ENCODE measurements around the gene CDK13.

Gene CDK13

DNA sequence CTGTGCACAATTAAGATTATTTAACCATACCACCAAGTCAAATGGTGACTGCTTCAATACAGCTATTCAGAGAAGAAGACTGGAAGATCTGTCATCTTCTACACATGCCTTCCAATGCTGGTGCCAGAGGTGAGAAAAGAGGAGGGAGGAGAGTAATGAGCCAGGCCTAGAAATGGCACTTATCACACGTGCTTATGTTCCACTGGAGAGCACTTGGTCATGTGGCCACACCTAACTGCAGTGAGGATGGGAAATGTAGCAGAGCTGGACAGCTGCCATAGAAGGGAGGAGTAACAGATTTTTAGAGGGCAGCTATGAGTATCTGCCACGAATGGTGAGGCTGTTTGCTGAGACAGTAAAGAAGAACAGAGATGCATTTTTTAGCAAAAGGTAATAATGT, 107.2 kb downstream of the CDK13 start:
- TF ChIP-seq EGR1 (IDR thresholded peaks at IDR 0.05) (no peak), NFIC (IDR thresholded peaks at IDR 0.05) (no peak)
- TF ChIP-seq, protein P1, sequence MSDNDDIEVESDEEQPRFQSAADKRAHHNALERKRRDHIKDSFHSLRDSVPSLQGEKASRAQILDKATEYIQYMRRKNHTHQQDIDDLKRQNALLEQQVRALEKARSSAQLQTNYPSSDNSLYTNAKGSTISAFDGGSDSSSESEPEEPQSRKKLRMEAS (IDR thresholded peaks at IDR 0.05), result peak; percentile 62
- TF ChIP-seq, protein P2, sequence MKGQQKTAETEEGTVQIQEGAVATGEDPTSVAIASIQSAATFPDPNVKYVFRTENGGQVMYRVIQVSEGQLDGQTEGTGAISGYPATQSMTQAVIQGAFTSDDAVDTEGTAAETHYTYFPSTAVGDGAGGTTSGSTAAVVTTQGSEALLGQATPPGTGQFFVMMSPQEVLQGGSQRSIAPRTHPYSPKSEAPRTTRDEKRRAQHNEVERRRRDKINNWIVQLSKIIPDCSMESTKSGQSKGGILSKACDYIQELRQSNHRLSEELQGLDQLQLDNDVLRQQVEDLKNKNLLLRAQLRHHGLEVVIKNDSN (IDR thresholded peaks at IDR 0.05), result peak; percentile 75

DNA sequence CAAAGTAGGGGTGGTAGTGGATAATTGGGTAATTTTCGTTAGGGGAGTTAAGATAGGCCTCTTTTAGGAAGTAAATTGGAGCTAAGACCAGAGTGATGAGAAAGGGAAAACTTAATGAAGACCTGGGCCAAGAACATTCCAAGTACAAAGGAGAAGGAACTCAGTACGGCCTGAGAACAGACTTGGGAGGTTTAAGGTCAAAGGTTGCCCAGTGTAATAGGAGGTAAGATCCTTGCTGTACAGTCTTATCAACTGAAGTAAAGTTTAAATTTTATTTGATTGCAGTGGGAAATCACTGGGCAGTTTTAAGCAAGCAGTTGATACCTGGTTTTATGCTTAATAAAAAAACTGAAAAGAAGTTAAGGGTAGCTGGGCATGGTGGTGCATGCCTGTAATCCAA, 108.0 kb downstream of the CDK13 start:
- TF ChIP-seq, protein P3, sequence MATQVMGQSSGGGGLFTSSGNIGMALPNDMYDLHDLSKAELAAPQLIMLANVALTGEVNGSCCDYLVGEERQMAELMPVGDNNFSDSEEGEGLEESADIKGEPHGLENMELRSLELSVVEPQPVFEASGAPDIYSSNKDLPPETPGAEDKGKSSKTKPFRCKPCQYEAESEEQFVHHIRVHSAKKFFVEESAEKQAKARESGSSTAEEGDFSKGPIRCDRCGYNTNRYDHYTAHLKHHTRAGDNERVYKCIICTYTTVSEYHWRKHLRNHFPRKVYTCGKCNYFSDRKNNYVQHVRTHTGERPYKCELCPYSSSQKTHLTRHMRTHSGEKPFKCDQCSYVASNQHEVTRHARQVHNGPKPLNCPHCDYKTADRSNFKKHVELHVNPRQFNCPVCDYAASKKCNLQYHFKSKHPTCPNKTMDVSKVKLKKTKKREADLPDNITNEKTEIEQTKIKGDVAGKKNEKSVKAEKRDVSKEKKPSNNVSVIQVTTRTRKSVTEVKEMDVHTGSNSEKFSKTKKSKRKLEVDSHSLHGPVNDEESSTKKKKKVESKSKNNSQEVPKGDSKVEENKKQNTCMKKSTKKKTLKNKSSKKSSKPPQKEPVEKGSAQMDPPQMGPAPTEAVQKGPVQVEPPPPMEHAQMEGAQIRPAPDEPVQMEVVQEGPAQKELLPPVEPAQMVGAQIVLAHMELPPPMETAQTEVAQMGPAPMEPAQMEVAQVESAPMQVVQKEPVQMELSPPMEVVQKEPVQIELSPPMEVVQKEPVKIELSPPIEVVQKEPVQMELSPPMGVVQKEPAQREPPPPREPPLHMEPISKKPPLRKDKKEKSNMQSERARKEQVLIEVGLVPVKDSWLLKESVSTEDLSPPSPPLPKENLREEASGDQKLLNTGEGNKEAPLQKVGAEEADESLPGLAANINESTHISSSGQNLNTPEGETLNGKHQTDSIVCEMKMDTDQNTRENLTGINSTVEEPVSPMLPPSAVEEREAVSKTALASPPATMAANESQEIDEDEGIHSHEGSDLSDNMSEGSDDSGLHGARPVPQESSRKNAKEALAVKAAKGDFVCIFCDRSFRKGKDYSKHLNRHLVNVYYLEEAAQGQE (IDR thresholded peaks at IDR 0.05; ENCODE audit: low read depth), result no peak
- TF ChIP-seq TAF1 (IDR thresholded peaks at IDR 0.05; ENCODE audit: low read depth) (no peak), ZBTB7A (IDR thresholded peaks at IDR 0.05; ENCODE audit: low read depth) (no peak), CEBPB (IDR thresholded peaks at IDR 0.05) (no peak), TEAD4 (IDR thresholded peaks at IDR 0.05) (no peak)

DNA sequence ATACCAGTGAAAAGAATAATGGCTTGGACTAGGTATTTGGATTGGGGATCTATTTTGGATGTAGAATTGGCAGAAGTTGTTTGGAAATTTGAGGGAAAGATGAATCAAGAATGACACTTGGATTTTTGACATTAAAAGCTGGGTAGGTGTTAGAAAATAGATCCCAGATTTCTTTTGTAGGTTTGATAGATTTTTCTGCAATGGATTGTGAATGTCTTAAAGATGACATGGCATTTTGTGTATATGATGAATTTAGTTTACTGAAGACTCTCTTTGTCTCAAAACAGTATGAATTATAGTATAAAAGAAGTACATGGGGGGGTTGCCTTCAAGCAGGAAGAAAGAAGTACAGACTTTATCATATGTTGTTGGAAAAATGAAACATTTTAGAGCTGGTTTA, 108.6 kb downstream of the CDK13 start:
- TF ChIP-seq CEBPB (IDR thresholded peaks at IDR 0.05) (no peak), TCF12 (IDR thresholded peaks at IDR 0.05; ENCODE audit: low read depth) (no peak), NFIC (IDR thresholded peaks at IDR 0.05) (no peak), ZBTB7A (IDR thresholded peaks at IDR 0.05; ENCODE audit: low read depth) (no peak), RAD21 (IDR thresholded peaks at IDR 0.05; ENCODE audit: low read depth) (no peak), EGR1 (IDR thresholded peaks at IDR 0.05) (no peak), YY1 (IDR thresholded peaks at IDR 0.05; ENCODE audit: low read depth) (no peak), TAF1 (IDR thresholded peaks at IDR 0.05; ENCODE audit: low read depth) (no peak), FOXM1 (IDR thresholded peaks at IDR 0.05; ENCODE audit: borderline replicate concordance, low read depth) (no peak), TEAD4 (IDR thresholded peaks at IDR 0.05) (no peak)
- TF ChIP-seq, protein P1 (IDR thresholded peaks at IDR 0.05), result no peak
- TF ChIP-seq, protein P2 (IDR thresholded peaks at IDR 0.05), result no peak
- TF ChIP-seq, protein P3 (IDR thresholded peaks at IDR 0.05; ENCODE audit: low read depth), result no peak

DNA sequence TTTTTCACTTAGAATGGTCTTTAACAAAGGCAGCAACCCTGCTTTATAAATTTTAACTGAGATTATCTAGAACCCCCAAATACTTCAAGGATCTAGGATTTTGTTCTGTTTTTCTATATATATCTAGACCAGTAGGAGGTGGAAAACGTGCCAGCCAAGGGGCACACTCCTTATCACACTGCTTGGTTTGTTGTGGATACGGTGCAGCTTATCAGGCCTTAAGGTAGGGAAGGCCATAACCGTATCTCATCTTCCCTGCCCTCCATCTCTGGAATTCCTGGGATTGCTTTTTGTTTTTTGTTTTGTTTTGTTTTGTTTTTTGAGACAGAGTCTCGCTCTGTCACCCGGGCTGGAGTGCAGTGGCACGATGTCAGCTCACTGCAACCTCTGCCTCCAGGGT, 109.0 kb downstream of the CDK13 start:
- no peak for TF ChIP-seq EGR1 (IDR thresholded peaks at IDR 0.05)
- TF ChIP-seq, protein P3 (IDR thresholded peaks at IDR 0.05; ENCODE audit: low read depth), result no peak
- no peak for TF ChIP-seq CREB1 (IDR thresholded peaks at IDR 0.05; ENCODE audit: low read depth)
- no peak for TF ChIP-seq RAD21 (IDR thresholded peaks at IDR 0.05; ENCODE audit: low read depth)
- no peak for TF ChIP-seq YY1 (IDR thresholded peaks at IDR 0.05; ENCODE audit: low read depth)
- TF ChIP-seq TCF12 (IDR thresholded peaks at IDR 0.05; ENCODE audit: low read depth), result no peak
- TF ChIP-seq, protein P2 (IDR thresholded peaks at IDR 0.05), result no peak
- TF ChIP-seq ZBTB7A (IDR thresholded peaks at IDR 0.05; ENCODE audit: low read depth), result no peak
- no peak for TF ChIP-seq EP300 (IDR thresholded peaks at IDR 0.05; ENCODE audit: borderline replicate concordance)
- no peak for TF ChIP-seq NFIC (IDR thresholded peaks at IDR 0.05)
- no peak for TF ChIP-seq CEBPB (IDR thresholded peaks at IDR 0.05)
- TF ChIP-seq FOXM1 (IDR thresholded peaks at IDR 0.05; ENCODE audit: borderline replicate concordance, low read depth), result no peak
- TF ChIP-seq, protein P1 (IDR thresholded peaks at IDR 0.05), result no peak
- no peak for TF ChIP-seq TEAD4 (IDR thresholded peaks at IDR 0.05)
- TF ChIP-seq TAF1 (IDR thresholded peaks at IDR 0.05; ENCODE audit: low read depth), result no peak

All from Ishikawa (cell line).